ENCODE results near the gene PTPRD. TPM values are rescaled to one million over a fixed set of nuclear protein-coding genes. Genes with fewer than 3 reads are reported as not detected.

Gene PTPRD
- total RNA-seq, 1 experiment from 2014 or later: 32.5 TPM

- no peak for DNase-seq
- H3K9me3 Mint-ChIP-seq: no peaks in the 10 kb centered on the region
- H2BK5ac ChIP-seq (ENCODE audit: insufficient read length, low read length): no peak overlapping the region
- H2BK15ac ChIP-seq (ENCODE audit: low read depth, low read length): no peak overlapping the region
- no peak for TF ChIP-seq CTCF (conservative IDR thresholded peaks at IDR 0.05)
- H2AFZ ChIP-seq (ENCODE audit: low read length): no peak overlapping the region
- H4K5ac ChIP-seq (ENCODE audit: insufficient read length, low read depth, low read length): no peak overlapping the region
- H3K27me3 Mint-ChIP-seq (ENCODE audit: low read depth): no peaks in the 10 kb centered on the region
- no peaks in the 10 kb centered on the region for H4K20me1 ChIP-seq (ENCODE audit: control insufficient read depth, insufficient read depth, insufficient read length)
- H3K9me3 ChIP-seq (ENCODE audit: control insufficient read depth, low read depth, low read length): no peaks in the 10 kb centered on the region
- H3K79me1 ChIP-seq (ENCODE audit: insufficient read depth, low read depth, low read length, poor library complexity, severe bottlenecking): no peaks in the 10 kb centered on the region
- H2BK12ac ChIP-seq (ENCODE audit: insufficient read length, low read depth, low read length): no peak overlapping the region
- H3K56ac ChIP-seq (ENCODE audit: insufficient read length, low read depth, low read length): no peak overlapping the region
- no peak overlapping the region for H4K8ac ChIP-seq (replicated peaks; ENCODE audit: insufficient read length, low read depth, low read length)
- no peaks in the 10 kb centered on the region for H3K27me3 ChIP-seq (ENCODE audit: insufficient read depth, low read length)
- H3K4me1 ChIP-seq (ENCODE audit: insufficient read depth, low read length): no peaks in the 10 kb centered on the region
- peaks cover 9 to 11% of the 10 kb centered on the region in 2 experiments for H3K4me1 Mint-ChIP-seq
- H3K23ac ChIP-seq (ENCODE audit: insufficient read length, low read depth, low read length): no peak overlapping the region
- H3K4ac ChIP-seq (ENCODE audit: low read depth, low read length): no peak overlapping the region
- H3K14ac ChIP-seq (ENCODE audit: insufficient read depth, low read length): no peak overlapping the region
- no peak overlapping the region for H3K9ac ChIP-seq (ENCODE audit: extremely low read depth, insufficient read length, low read length)
- H4K91ac ChIP-seq (ENCODE audit: insufficient read length, low read depth, low read length): no peak overlapping the region
- H3K79me2 ChIP-seq (ENCODE audit: insufficient read depth, low read length): no peaks in the 10 kb centered on the region
- no peaks in the 10 kb centered on the region; a peak in 1 of 7 replicates for H3K36me3 Mint-ChIP-seq (ENCODE audit: insufficient read depth in 1 of 3, low read depth in 3 of 3)
- H3T11ph ChIP-seq (ENCODE audit: low read length): no peak overlapping the region
- no CpG with 5 or more reads among the region's 2 CpGs for WGBS (ENCODE audit: extremely low coverage, insufficient read length, low lambda C conversion rate)
- no peak overlapping the region for H3K27ac Mint-ChIP-seq
- H3K27ac ChIP-seq (ENCODE audit: insufficient read length, low read depth, low read length): no peak overlapping the region
- H2BK120ac ChIP-seq (ENCODE audit: low read depth, low read length, poor library complexity, severe bottlenecking): no peak overlapping the region
- H2BK20ac ChIP-seq (ENCODE audit: low read depth, low read length, poor library complexity, severe bottlenecking): no peak overlapping the region
- H3K23me2 ChIP-seq (ENCODE audit: insufficient read length, low read depth, low read length, poor library complexity, severe bottlenecking): no peaks in the 10 kb centered on the region
- H3K18ac ChIP-seq (ENCODE audit: insufficient read length, low read depth, low read length): no peak overlapping the region
- no peak overlapping the region for H3K4me3 Mint-ChIP-seq
- H3K4me2 ChIP-seq (ENCODE audit: insufficient read depth, insufficient read length, low read length): no peak overlapping the region
- no peak overlapping the region for H2AK5ac ChIP-seq (ENCODE audit: insufficient read length, low read length)
Observed at GRCh38 chr9:9399982-9400381, 1212.8 kb downstream of the PTPRD start.

Measured in H9 (cell line).